Vagina (tissue), 2 donors: Measurements from ENCODE around the gene SPDYC. TPM values are rescaled to one million over a fixed set of nuclear protein-coding genes. Genes with fewer than 3 reads are reported as not detected.

Experiments
- DNase-seq, 2 donors: peaks; one replicate each; pipeline ENCODE4 v3.0.0-alpha.2; 2017; ENCODE audit errors: extremely low spot score in 2 of 2
- H3K27ac ChIP-seq: fragments of 200-600 bp; sonication (generic); one replicate; pipeline ENCODE4 v1.5.1; 2019
- H3K27me3 ChIP-seq: fragments of 200-600 bp; sonication (generic); one replicate; pipeline ENCODE4 v1.5.1; 2019
- H3K36me3 ChIP-seq, 2 donors: fragments of 200-600 bp; sonication (generic); one replicate each; pipeline ENCODE4 v1.5.1; 2017 to 2019
- H3K4me1 ChIP-seq: fragments of 200-600 bp; sonication (generic); one replicate; pipeline ENCODE4 v1.5.1; 2019
- H3K4me3 ChIP-seq, 2 donors: fragments of 200-600 bp; sonication (generic); 1 replicate in 1 of 2; 2 replicates in 1 of 2; pipeline ENCODE4 v1.5.1; 2016 to 2019
- H3K9me3 ChIP-seq: fragments of 200-600 bp; sonication (generic); one replicate; pipeline ENCODE4 v1.5.1; 2019
- CTCF ChIP-seq, 3 experiments: fragments of 450-650 bp in 2 of 3; fragments of 200-600 bp in 1 of 3; sonication (generic) in 1 of 3; IDR thresholded peaks; one replicate each; pipeline ENCODE4 v1.5.1; 2017 to 2019; ENCODE audit warnings: antibody characterized with exemption in 3 of 3, mild to moderate bottlenecking in 2 of 3, moderate library complexity in 2 of 3
- POLR2A ChIP-seq, 2 donors: fragments of 450-650 bp; IDR thresholded peaks; one replicate each; pipeline ENCODE4 v1.6.1; 2017; ENCODE audit warnings: antibody characterized with exemption in 2 of 2, mild to moderate bottlenecking in 2 of 2, moderate library complexity in 2 of 2
- POLR2AphosphoS5 ChIP-seq, 2 donors: sonication (generic); formaldehyde crosslinking; IDR thresholded peaks; one replicate each; pipeline ENCODE4 v1.9.0; 2017; ENCODE audit warnings: antibody characterized with exemption in 2 of 2, mild to moderate bottlenecking in 2 of 2, low read depth in 1 of 2; ENCODE audit not compliant: insufficient read depth in 1 of 2
- intact Hi-C: fragments of 100-400 bp; cut with DNase I; formaldehyde crosslinking; loops from one replicate; pipeline ENCODE4 v1.15.1; 2023
- total RNA-seq: library from RNA; depleted of rRNA; stranded (reverse); fragments of >200 nt; gene quantifications from one replicate; pipeline ENCODE4 v1.2.3, GENCODE V29; 2016

SPDYC gene
- total RNA-seq, 1 donor from 2014 or later, result not detected

- no peaks in the 10 kb centered on the region for H3K9me3 ChIP-seq
- H3K4me3 ChIP-seq, result no peak overlapping the region
- no peaks in the 10 kb centered on the region for H3K27me3 ChIP-seq
- H3K27ac ChIP-seq, result no peak overlapping the region
- TF ChIP-seq POLR2AphosphoS5 (IDR thresholded peaks at IDR 0.05; ENCODE audit: insufficient read depth in 1 of 2, low read depth in 1 of 2) (no peak), POLR2A (IDR thresholded peaks at IDR 0.05) (no peak), CTCF (IDR thresholded peaks at IDR 0.05) (no peak)
- DNase-seq, result no peak
- intact Hi-C loops, result loop anchor here (10.0 kb wide), 1 partner anchor 196 kb away; no protein-coding TSS in a partner anchor
- H3K4me1 ChIP-seq, result peaks cover 19% of the 10 kb centered on the region
- peaks cover 0 to 81% of the 10 kb centered on the region in 2 donors for H3K36me3 ChIP-seq
These were observed 41.6 kb upstream of the SPDYC start for GRCh38 chr11:65128182-65129145.

DNA sequence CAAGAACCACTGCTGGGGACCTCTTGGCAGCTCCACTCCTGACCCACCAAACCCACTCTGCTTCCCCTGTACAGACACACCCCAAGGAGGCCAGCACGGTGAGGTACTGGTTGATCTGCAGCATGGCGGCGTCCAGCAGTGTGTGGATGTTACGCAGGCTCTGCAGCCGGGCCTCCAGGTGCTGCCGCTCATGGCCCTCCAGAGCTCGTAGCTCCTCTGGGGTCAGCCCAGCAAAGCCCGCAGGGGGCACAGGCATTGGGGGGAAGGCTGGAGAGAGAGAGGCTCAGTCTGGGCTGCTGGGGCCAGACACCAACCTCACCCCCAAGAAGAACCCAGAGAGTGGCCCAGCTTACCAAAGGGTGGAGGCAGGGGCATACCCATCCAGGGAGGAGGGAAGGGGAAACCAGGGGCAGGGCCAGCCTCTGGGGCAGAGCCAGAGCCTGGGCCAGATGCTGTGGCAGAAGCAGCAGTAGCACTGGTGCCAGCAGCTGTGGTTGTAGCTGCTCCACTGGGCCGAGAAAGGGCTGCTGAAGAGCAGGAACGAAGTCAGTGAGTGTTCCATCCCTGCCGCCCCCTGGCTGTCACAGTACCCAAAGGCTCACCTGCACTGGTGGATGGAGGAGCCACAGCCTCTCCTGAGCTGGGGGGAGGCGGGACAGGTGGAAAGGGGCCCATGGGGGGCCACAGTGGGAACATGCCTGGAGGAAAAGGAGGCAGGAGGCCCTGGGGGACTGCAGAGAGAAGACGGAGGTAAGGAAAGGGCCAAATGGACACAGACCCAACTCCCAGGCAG, 40.2 kb upstream of the SPDYC start:
- TF ChIP-seq POLR2AphosphoS5 (IDR thresholded peaks at IDR 0.05; ENCODE audit: insufficient read depth in 1 of 2, low read depth in 1 of 2) (no peak), CTCF (IDR thresholded peaks at IDR 0.05) (no peak), POLR2A (IDR thresholded peaks at IDR 0.05) (no peak)
- Histone ChIP-seq H3K27ac (no peak overlapping the region), H3K4me1 (peaks cover 20% of the 10 kb centered on the region), H3K4me3 (no peak overlapping the region), H3K9me3 (no peaks in the 10 kb centered on the region), H3K27me3 (no peaks in the 10 kb centered on the region), H3K36me3 (peaks cover 0 to 76% of the 10 kb centered on the region in 2 donors)
- intact Hi-C loops, result loop anchor here (10.0 kb wide), 1 partner anchor 195 kb away; no protein-coding TSS in a partner anchor
- no peak for DNase-seq

- H3K4me1 ChIP-seq, result peaks cover 28% of the 10 kb centered on the region
- H3K9me3 ChIP-seq, result no peaks in the 10 kb centered on the region
- intact Hi-C loops, result no loop called here
These were observed 39.2 kb upstream of the SPDYC start for GRCh38 chr11:65130631-65131416.

GRCh38 chr11:65131417-65131776, 38.6 kb upstream of the SPDYC start:
- peaks cover 30% of the 10 kb centered on the region for H3K4me1 ChIP-seq
- no peak for TF ChIP-seq POLR2AphosphoS5 (IDR thresholded peaks at IDR 0.05; ENCODE audit: insufficient read depth in 1 of 2, low read depth in 1 of 2)
- H3K27ac ChIP-seq, result no peak overlapping the region
- H3K4me3 ChIP-seq, result no peak overlapping the region
- intact Hi-C loops, result no loop called here
- H3K36me3 ChIP-seq, result peaks cover 0 to 60% of the 10 kb centered on the region in 2 donors
- H3K9me3 ChIP-seq, result no peaks in the 10 kb centered on the region
- no peak for DNase-seq
- H3K27me3 ChIP-seq, result no peaks in the 10 kb centered on the region

More at GRCh38 chr11:65130631-65131416, 39.2 kb upstream of the SPDYC start:
- no peak overlapping the region for H3K4me3 ChIP-seq
- TF ChIP-seq CTCF (IDR thresholded peaks at IDR 0.05) (no peak), POLR2A (IDR thresholded peaks at IDR 0.05) (no peak), POLR2AphosphoS5 (IDR thresholded peaks at IDR 0.05; ENCODE audit: insufficient read depth in 1 of 2, low read depth in 1 of 2) (no peak)
- peak in 1 of 2 donors; percentile 82 for DNase-seq
- H3K27ac ChIP-seq, result no peak overlapping the region
- peaks cover 0 to 66% of the 10 kb centered on the region in 2 donors for H3K36me3 ChIP-seq
- no peaks in the 10 kb centered on the region for H3K27me3 ChIP-seq

DNA sequence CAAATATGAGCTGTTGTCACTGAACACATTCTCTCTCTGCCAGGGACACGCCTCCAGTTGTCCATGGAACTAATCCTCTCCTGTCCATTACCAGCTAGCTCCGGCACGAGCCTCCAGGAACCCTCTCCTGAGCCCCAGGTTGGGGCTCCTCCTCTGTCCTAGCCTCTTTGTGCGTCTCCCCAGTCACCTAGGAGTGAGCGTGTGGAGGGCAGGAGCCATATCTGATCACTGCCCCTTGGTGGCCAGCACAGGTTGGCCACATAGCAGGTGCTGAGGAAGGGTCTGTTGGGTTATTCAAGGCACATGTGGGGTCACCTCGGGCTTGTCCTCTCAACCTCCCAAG, 38.2 kb upstream of the SPDYC start:
- H3K4me1 ChIP-seq, result peaks cover 30% of the 10 kb centered on the region
- no peak overlapping the region for H3K4me3 ChIP-seq
- intact Hi-C loops, result no loop called here
- H3K27ac ChIP-seq, result no peak overlapping the region
- no peak for DNase-seq
- H3K9me3 ChIP-seq, result no peaks in the 10 kb centered on the region
- H3K36me3 ChIP-seq, result peaks cover 0 to 57% of the 10 kb centered on the region in 2 donors
- no peaks in the 10 kb centered on the region for H3K27me3 ChIP-seq
- TF ChIP-seq POLR2AphosphoS5 (IDR thresholded peaks at IDR 0.05; ENCODE audit: insufficient read depth in 1 of 2, low read depth in 1 of 2), result no peak
- TF ChIP-seq POLR2A (IDR thresholded peaks at IDR 0.05), result no peak
- no peak for TF ChIP-seq CTCF (IDR thresholded peaks at IDR 0.05)
